Activated B cell treated with CpG ODN at 0.5 μM for 24 hours (primary cell): ENCODE results near the gene VPS25. TPM values are rescaled to one million over a fixed set of nuclear protein-coding genes. Genes with fewer than 3 reads are reported as not detected.
A peak's percentile ranks its signal among the peaks of the same experiment; 100 is the strongest.
"Not testable (repeated sequence)": the region's sequence is repeated elsewhere in the genome, so short reads cannot be mapped to it uniquely, and the experiment has no call there.

Experiments
- ATAC-seq: fragments of 200-7000 bp; cut with Tn5 transposase; one replicate; pipeline ENCODE4 v1.10.0; 2021; ENCODE audit warnings: low read depth, mild to moderate bottlenecking, moderate library complexity
- CTCF ChIA-PET: fragments of 350-600 bp; sonication (Branson Sonifier 250); formaldehyde crosslinking; loops from one replicate; lab custom pipeline; 2021; ENCODE audit warnings: antibody characterized with exemption; lab: Charles Lee
- POLR2A ChIA-PET: fragments of 350-600 bp; sonication (Branson Sonifier 250); formaldehyde crosslinking; loops from one replicate; lab custom pipeline; 2021; ENCODE audit warnings: antibody characterized with exemption; lab: Charles Lee
- DNase-seq: peaks from one replicate; pipeline ENCODE4 v3.0.0; 2022
- H3K27ac Mint-ChIP-seq: one replicate; pipeline ENCODE4 v1.8.0; 2020; ENCODE audit warnings: mixed read lengths
- H3K27me3 Mint-ChIP-seq: one replicate; pipeline ENCODE4 v1.8.0; 2021; ENCODE audit warnings: mixed read lengths
- H3K36me3 Mint-ChIP-seq: one replicate; pipeline ENCODE4 v1.8.0; 2021; ENCODE audit warnings: low read depth, mixed read lengths
- H3K4me1 Mint-ChIP-seq: one replicate; pipeline ENCODE4 v1.8.0; 2021; ENCODE audit warnings: mixed read lengths
- H3K4me3 Mint-ChIP-seq: one replicate; pipeline ENCODE4 v1.8.0; 2020; ENCODE audit warnings: mild to moderate bottlenecking, mixed read lengths
- H3K9me3 Mint-ChIP-seq: one replicate; pipeline ENCODE4 v1.8.0; 2020; ENCODE audit warnings: mixed read lengths
- CTCF ChIP-seq: fragments of 200-600 bp; IDR thresholded peaks from one replicate; pipeline ENCODE4 v1.8.0; 2022; ENCODE audit warnings: antibody characterized with exemption, mild to moderate bottlenecking
- intact Hi-C: fragments of 100-400 bp; cut with micrococcal nuclease; formaldehyde crosslinking; loops from one replicate; pipeline ENCODE4 v1.15.1; 2024
- total RNA-seq: library from RNA; stranded (reverse); gene quantifications from 2 replicates; pipeline ENCODE4 v1.2.3, GENCODE V29; 2022

The VPS25 gene
- total RNA-seq, result 49.7 and 49.8 TPM in 2 replicates

GRCh38 chr17:42773290-42774035 is at the start of gene VPS25:
VPS25 (plus strand) TSS chr17:42773449; CDS start chr17:42773476, 27 bp downstream.
- H3K9me3 Mint-ChIP-seq, result no peaks in the 10 kb centered on the region
- H3K27me3 Mint-ChIP-seq, result no peaks in the 10 kb centered on the region
- ATAC-seq (peak; percentile 92), DNase-seq (peak; percentile 71)
- H3K36me3 Mint-ChIP-seq, result peaks cover 42% of the 10 kb centered on the region
- intact Hi-C loops, result loop anchor here (1.0 kb wide), 2 partner anchors 25 to 29 kb away; partner anchors contain the start of genes CNTD1 and COA3
- H3K4me3 Mint-ChIP-seq, result peak within 1 kb of the TSS; percentile 98
- POLR2A ChIA-PET, result interaction anchor here (0.5 to 2.5 kb wide), 36 partner anchors 10 to 615 kb away, joined by 3 to 26 read pairs (median 5); partner anchors contain the start of genes BECN1, CNTD1, COA3 and MLX
- no peak for TF ChIP-seq CTCF
- H3K27ac Mint-ChIP-seq, result peak within 1 kb of the TSS; percentile 96
- peaks cover 35% of the 10 kb centered on the region for H3K4me1 Mint-ChIP-seq
- CTCF ChIA-PET, result interaction anchor here (0.5 to 2.8 kb wide), 7 partner anchors 10 to 195 kb away, joined by 3 to 15 read pairs (median 3); partner anchors contain the start of genes PSMC3IP and RAMP2

GRCh38 chr17:42723636-42724035 is 49.6 kb upstream of the VPS25 start:
- H3K36me3 Mint-ChIP-seq, result peaks cover 67% of the 10 kb centered on the region

GRCh38 chr17:42725143-42725542 is 48.1 kb upstream of the VPS25 start:
- ATAC-seq (no peak), DNase-seq (no peak)
- H3K36me3 Mint-ChIP-seq, result peaks cover 66% of the 10 kb centered on the region
- ChIA-PET CTCF (interaction anchor here (0.6 to 3.1 kb wide), 3 partner anchors 38 to 332 kb away, joined by 3 to 10 read pairs (median 6); no protein-coding TSS in a partner anchor), POLR2A (no interaction called here)
- no peak overlapping the region for H3K27ac Mint-ChIP-seq
- no peak for TF ChIP-seq CTCF
- no peak overlapping the region for H3K4me3 Mint-ChIP-seq
- H3K4me1 Mint-ChIP-seq, result peaks cover 2% of the 10 kb centered on the region
- H3K27me3 Mint-ChIP-seq, result no peaks in the 10 kb centered on the region
- intact Hi-C loops, result no loop called here
- H3K9me3 Mint-ChIP-seq, result no peaks in the 10 kb centered on the region

More at GRCh38 chr17:42723636-42724035, 49.6 kb upstream of the VPS25 start:
- intact Hi-C loops, result loop anchor here (5.0 kb wide), 2 partner anchors 41 to 614 kb away; partner anchors contain the start of genes CCR10 and CNTNAP1
- H3K4me1 Mint-ChIP-seq, result peaks cover 2% of the 10 kb centered on the region
- CTCF ChIA-PET, result interaction anchor here (1.4 kb wide), 1 partner anchor 146 kb away, joined by 8 read pairs; the partner anchor contains the start of gene PSMC3IP
- ATAC-seq (no peak), DNase-seq (no peak)
- no peaks in the 10 kb centered on the region for H3K9me3 Mint-ChIP-seq
- TF ChIP-seq CTCF, result no peak
- POLR2A ChIA-PET, result no interaction called here
- no peak overlapping the region for H3K27ac Mint-ChIP-seq
- H3K27me3 Mint-ChIP-seq, result no peaks in the 10 kb centered on the region
- H3K4me3 Mint-ChIP-seq, result no peak overlapping the region

DNA sequence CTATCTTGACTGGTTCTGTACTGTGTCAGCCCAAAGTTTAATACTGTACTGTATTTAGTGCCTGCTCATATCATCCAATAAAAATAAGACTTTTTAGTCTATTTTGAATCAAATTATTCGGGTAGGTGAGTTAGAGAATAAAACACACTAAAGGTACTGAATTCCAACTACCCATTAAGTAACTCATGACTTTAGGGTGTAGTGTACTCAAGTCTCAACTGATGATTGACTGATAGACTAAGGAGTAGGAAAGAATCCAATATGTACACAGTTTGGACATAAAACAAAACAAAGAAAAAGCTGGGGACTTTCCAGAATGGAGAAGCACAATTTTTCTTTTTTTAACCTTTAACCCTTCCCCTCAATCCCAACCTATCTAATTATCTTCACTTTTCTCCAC is 32.5 kb upstream of the VPS25 start:
- Mint-ChIP-seq H3K4me3 (no peak overlapping the region), H3K4me1 (peaks cover 34% of the 10 kb centered on the region), H3K27ac (no peak overlapping the region), H3K36me3 (peaks cover 15% of the 10 kb centered on the region), H3K27me3 (no peaks in the 10 kb centered on the region), H3K9me3 (no peaks in the 10 kb centered on the region)
- CTCF ChIA-PET, result no interaction called here
- intact Hi-C loops, result loop anchor here (5.0 to 10.0 kb wide), 2 partner anchors 82 to 244 kb away; partner anchors contain the start of genes BECN1, PTGES3L and RUNDC1
- no peak for DNase-seq
- TF ChIP-seq CTCF, result no peak
- POLR2A ChIA-PET, result no interaction called here
- no peak for ATAC-seq

DNA sequence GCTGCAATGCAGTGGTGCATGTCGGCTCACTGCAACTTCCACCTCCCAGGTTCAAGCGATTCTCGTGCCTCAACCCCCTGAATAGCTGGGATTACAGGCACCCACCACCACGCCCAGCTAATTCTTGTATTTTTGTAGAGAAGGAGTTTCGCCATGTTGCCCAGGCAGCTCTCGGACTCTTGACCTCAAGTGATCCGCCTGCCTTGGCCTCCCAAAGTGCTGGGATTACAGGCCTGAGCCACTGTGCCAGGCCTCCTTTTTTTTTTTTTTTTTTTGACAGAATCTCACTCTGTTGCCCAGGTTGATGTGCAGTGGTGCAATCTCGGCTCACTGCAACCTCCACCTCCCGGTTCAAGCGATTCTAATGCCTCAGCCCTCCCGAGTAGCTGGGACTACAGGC is 30.3 kb upstream of the VPS25 start:
- peak overlapping the region; percentile 46 for H3K4me3 Mint-ChIP-seq
- intact Hi-C loops, result loop anchor here (5.0 to 10.0 kb wide), 2 partner anchors 79 to 242 kb away; partner anchors contain the start of genes BECN1, PTGES3L and RUNDC1
- H3K36me3 Mint-ChIP-seq, result peaks cover 10% of the 10 kb centered on the region
- H3K9me3 Mint-ChIP-seq, H3K27me3 Mint-ChIP-seq, ATAC-seq, DNase-seq: not testable (repeated sequence)
- POLR2A ChIA-PET, result interaction anchor here (0.6 to 2.2 kb wide), 11 partner anchors 9 to 394 kb away, joined by 3 to 10 read pairs (median 4); partner anchors contain the start of gene BECN1
- peak overlapping the region; percentile 61 for H3K27ac Mint-ChIP-seq
- CTCF ChIA-PET, result interaction anchor here (1.3 to 1.7 kb wide), 2 partner anchors 19 to 31 kb away, joined by 3 to 6 read pairs; partner anchors contain the start of genes RAMP2 and VPS25
- H3K4me1 Mint-ChIP-seq, result peaks cover 28% of the 10 kb centered on the region
